HG03139 (cell line): ENCODE measurements around the gene ZMYND10.

Experiments used
- ATAC-seq: cut with Tn5 transposase; IDR thresholded peaks from one replicate; pipeline ENCODE4 v1.9.1; 2021; ENCODE audit not compliant: unreplicated experiment

ZMYND10 gene

GRCh38 chr3:50292159-50293078, 53.1 kb downstream of the ZMYND10 start, which contains the start of gene IFRD2:
Gene IFRD2, minus strand, starts transcription at chr3:50292429. Its CDS starts 155 bp downstream, at chr3:50292274.
- peak; percentile 93 for ATAC-seq
